HG03432 (cell line): ENCODE results near the gene HCN1.
A peak's percentile ranks its signal among the peaks of the same experiment; 100 is the strongest.
"Not testable (repeated sequence)": the region's sequence is repeated elsewhere in the genome, so short reads cannot be mapped to it uniquely, and the experiment has no call there.

Experiments
- ATAC-seq: cut with Tn5 transposase; IDR thresholded peaks from one replicate; pipeline ENCODE4 v1.9.1; 2021; ENCODE audit warnings: mild to moderate bottlenecking, moderate library complexity; ENCODE audit not compliant: unreplicated experiment

The HCN1 gene

DNA sequence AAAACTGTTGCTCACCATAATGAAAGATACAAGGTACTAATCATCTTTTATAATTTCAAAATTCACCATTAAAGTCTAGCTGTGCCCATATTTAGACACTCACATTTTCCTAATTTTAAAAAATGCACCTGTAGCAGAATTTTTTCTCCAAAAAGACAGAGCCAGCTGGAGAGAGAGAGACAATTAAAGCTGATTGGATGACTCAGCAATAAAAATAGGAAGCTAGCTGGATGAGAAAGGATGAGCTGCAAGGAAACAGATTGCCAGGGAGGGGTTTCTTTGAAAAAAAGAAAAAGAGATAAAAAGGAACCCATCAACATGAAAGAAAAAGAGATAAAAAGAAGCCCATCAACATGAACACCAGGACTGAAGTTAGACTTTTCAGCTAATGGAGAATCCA lies 73.8 kb downstream of the HCN1 start:
- ATAC-seq = no peak

DNA sequence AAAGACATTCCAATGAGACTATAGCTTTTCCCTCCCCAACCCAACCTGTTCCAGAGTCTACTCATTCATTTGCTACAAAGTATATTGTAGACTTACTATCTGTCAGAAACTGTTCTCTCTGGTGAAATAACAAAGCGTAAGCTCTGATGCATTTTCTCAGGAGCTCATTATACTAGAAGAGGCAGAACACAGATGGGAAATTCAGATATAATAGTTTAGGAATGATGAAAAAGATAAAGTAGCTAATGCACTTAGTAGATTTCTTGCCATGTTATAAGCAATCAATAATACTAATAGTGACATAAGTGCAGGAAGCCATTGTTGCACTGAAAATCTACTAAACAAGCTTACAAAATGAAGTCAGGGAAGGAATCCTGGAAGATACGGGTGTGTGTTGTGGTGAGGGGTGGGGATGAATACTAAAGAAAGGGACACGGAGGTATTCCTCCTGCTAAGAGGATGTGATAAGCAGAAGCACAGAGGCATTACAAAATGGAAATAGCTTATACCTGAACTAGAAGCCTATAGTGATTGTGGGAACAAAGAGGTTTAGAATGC lies 78.2 kb downstream of the HCN1 start:
- no peak for ATAC-seq

DNA sequence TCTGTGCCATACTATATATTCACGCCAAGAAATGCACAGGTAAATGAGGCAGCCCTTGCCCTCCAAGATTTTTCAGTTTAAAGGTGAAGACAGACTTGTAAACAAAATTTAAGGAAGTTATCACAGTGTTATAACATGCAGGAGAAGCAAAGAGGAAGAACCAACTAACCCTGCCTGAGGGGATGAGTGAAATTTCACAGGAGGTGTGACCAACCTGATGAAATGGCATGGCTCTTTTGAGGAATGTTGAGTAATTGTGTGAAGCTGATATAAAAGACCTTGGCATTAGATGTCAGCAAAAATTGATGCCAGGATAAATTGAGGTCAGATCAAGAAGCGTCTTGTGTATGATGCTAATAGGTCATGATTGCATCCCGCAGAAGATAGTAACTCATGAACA lies 86.5 kb downstream of the HCN1 start:
- no peak for ATAC-seq

DNA sequence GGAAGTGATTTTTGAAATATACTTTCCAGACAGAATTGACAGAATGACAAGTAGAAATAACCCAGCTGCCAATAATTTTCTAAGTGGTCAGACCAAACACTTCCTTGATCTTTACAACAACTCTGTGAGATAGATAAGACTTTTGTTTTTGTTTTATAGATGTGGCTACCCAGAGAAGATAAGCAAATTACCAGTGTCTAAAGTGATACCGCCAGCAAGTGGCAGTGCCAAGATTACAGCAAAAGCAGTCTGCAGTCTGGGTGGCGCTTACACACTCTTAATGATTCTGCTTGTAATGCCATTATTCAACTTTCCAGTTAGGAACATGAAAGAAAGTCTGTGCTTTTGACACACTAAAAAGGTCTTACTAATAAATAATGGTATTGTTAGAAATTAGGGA lies 92.1 kb downstream of the HCN1 start:
- ATAC-seq = no peak

DNA sequence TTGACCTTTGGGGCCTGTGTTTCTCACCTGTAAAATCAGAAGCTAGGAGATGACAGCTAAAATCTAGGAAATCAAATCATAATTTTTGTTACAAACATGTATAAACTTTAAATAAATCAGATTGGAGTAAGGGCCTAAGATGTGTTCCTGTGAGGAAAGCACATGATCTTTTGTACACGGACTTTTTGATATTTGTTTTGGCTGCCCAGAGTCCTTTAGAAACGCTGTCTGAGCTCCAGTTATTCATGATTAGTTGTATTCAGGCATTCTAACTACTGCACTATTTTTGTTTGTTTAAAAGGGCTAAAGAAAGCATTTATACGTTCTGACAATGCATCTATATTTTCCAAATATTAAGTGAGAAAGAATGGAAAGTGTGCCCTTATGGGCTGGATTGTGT lies 94.8 kb downstream of the HCN1 start:
- no peak for ATAC-seq

DNA sequence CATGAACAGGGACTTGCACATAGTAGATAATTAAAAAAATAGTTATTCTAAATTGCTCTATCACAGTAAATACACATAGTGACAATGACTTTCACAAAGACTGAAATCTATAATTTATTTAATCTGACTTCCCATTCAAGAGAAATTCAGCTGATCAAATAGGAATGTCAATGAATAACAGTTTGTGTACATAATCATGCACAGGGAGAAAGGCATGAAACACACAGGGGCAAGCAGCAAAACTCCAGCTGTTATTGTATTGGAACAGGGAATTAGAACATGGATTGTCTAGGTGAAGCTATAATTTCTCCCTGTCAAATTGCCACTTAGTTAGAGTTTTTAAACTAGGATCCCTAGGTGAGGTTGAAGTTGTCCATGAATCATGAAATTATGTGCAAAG lies 99.9 kb downstream of the HCN1 start:
- ATAC-seq = no peak

DNA sequence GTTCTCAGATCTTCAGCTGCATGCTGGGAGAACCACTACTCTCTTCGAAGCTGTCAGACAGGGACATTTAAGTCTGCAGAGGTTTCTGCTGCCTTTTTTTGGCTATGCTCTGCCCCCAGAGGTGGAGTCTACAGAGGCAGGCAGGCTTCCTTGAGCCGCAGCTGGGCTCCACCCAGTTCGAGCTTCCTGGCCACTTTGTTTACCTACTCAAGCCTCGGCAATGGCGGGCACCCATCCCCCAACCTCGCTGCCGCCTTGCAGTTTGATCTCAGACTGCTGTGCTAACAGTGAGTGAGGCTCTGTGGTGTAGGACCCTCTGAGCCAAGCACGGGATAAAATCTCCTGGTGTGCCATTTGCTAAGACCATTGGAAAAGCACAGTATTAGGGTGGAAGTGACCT lies 110.2 kb downstream of the HCN1 start:
- not testable (repeated sequence) for ATAC-seq

DNA sequence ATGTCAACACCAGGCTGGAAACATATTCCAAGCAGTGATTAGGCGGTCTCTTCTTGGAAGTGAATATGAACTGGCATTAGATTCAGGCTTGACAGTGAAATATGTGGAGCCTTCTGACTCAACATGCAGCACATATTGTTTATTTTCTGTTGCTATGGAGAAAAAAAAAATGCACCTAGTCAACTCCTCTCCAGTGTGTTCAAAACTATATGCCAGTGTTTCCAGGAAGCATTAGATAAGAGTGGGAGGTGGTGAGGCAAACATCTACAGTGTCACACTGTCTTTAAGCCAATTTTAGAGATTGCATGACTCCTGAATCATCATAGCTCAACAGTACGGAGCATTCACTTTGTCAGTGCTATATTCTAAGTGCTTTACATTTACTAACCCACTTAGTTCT lies 117.9 kb downstream of the HCN1 start:
- ATAC-seq = no peak

DNA sequence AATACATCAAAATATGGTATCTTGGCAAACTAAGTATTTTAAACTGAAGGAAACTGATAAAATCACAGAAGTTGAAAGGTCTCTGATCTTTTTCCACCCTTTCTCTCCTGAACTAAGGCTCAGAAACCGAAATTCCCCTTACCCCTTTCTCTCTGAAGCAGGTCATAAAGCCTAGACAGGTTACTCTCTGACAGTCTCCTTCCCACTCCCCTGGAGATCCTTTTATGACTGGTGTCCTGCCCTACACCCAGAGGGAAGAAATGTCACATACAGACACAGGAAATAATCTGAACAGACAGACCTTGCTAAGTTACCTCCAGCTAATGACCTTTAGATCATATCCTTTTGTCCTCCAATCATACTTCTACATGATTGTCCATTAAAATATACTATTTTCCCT lies 127.4 kb downstream of the HCN1 start:
- ATAC-seq = no peak

DNA sequence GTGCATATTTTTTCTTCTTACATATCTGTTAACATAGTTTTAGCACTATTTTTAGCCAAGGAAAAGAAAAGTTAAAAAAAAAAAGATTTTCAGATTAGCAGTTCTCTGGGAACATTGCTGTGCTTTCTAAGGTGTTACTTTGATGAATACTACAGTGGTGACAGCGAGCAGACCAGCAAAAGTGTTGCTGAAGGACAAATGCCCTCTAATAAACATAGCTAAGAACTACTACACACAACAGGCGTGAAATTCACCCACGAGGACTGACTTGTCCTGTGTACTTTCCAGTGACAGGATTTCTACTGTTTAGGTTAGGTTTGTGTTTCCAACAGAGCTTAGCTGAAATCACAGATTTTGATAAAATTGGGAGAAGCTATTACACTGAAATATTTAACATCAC lies 153.8 kb downstream of the HCN1 start:
- ATAC-seq = no peak

DNA sequence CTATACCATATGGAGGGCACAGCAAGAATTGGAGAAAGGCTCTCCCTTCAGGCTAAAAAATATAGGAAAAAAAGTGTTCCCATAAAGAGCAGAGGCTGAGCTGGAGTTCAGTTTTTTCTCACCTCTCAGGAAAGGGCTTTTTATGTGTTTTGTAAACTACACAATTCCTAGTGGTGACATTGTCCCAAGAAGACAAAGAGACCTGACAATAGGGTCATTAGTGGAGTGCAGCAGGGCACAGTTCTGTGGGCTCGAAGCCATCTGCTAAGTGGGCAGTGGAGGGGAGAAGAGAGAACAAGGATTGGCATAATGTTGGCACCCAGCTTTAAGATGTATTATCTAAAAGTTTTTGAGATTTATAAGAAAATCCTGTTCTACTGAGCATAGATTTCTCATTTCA lies 162.5 kb downstream of the HCN1 start:
- no peak for ATAC-seq

DNA sequence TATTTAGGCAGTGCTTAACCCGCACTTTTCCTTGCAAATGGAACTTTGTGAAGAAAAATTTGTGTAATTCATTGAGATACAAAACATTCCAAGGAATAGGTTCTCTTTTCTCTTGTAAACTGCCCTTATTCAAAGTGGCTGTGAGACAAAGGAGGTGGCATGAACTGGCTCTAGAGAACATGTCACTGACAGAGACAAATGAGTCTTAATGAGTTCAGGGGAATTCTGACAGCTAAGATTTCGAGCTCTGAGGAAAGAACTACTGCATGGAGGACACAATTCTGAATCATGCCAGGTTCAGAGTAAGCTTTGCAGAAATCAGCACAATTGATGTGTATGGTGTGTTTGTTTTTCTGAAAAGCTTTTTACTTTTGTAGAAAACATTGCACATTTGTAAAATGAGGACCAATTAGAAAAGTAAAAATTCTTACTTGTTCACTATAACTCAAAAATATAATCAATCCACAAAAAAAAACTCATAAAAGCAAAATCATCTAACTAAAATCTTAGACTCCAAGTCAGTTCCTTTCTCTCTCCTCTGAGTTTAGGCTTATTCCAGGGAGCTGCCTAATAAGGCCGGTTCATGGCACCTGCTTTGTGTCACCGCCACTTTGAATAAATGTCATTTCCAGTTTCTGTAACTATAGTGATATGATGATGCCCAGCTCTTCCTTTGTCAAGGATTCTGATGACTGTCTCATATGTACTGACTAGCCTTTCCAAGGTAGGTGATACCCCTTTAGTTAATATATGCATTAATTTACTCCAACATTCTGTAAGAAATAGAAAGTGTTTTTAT lies 163.2 kb downstream of the HCN1 start:
- ATAC-seq = no peak

DNA sequence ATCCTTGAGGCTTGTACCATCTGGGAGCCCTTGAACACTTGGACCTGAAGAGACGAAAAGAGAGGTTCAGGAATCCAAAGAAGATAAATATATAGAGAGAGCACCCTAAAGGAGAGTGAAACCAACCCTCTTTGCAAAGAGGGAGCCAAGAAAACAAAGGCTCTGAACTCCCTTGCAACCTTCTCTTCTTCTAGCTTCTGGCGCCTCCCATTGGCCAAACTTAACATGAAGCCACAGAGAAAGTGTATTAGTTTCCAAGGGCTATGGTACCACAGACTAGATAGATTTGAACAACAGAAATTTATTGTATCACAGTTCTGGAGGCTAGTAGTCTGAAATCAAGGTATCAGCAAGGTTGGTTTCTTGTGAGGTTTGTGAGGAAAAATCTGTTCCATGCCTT lies 175.1 kb downstream of the HCN1 start:
- ATAC-seq = peak; percentile 63

DNA sequence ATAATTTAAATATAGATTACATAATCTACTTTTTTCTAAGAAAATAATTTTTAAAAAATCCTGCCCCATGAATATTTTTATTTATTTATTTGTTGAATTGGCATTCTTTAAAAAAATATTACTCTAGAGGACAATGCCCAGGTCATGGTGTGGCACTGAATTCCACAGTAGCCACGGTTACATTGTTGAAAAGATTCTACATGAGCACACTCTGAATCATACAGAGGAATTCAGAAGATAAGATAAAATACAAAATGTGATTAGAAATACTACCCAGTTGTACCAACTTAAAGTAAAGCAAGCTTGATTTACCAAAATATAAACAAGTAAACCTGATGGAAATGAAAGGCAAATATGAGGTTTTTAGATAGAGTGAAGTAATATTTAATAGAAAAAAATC lies 183.7 kb downstream of the HCN1 start:
- ATAC-seq = no peak

DNA sequence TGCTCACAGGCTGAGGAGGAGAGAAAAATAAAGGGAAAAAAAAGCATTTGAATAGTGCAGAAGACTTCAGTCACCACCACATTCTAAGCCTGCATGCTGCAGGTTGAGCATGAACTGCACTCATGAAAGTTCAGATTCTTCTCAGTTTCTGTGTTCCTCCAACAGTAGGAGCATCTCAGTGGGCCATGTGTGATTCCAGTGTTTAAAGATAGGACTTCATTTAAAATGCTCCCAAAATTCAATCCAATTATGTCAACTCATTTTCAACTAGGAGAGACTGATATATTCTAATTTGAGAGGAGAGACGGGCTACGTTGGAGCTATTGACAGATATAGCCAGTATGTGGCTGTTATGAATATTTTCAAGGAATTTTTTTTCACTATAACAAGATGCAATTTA lies 186.8 kb downstream of the HCN1 start:
- no peak for ATAC-seq

DNA sequence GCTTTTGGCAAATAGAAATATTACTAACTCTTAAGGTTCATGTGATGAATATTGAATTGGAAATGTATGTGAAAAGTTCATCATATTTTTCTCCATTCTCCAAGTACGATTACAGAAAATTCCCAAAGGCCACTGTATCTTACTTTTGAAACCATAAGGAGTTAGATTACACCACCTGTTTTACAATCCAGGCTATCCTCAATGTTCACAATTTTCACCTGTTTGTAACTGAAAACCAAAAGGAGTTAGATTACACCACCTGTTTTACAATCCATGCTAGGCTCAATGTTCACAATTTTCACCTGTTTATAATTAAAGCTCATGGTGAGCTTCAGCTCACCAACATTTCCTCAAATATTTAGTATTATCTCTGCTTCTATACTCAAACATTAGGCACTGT lies 188.0 kb downstream of the HCN1 start:
- no peak for ATAC-seq

DNA sequence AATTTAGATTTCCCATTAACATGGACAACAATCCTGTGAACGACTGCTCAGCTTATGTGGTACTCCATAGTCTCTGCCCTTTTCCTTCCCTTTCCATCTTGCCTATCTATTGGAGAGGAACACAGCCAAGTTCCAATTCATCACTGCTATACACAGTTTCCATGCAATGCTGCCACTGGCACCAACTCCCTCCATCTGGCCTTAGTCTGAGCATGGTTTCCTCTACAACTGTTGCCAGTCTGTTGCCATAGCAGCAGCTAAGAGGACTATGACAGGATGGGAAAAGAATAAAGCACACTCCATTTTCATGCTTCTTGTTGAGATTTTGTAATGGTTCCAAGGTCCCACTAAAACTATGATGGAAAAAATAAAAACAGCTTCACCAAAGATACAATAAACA lies 189.0 kb downstream of the HCN1 start:
- no peak for ATAC-seq

DNA sequence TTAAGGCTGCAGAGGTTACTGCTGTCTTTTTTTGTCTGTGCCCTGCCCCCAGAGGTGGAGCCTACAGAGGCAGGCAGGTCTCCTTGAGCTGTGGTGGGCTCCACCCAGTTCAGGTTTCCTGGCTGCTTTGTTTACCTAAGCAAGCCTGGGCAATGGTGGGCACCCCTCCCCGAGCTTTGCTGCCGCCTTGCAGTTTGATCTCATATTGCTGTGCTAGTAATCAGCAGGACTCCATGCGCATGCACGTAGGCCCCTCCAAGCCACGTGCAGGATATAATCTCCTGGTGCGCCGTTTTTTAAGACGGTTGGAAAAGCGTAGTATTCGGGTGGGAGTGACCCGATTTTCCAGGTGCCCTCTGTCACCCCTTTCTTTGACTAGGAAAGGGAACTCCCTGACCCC lies 197.2 kb downstream of the HCN1 start:
- not testable (repeated sequence) for ATAC-seq

DNA sequence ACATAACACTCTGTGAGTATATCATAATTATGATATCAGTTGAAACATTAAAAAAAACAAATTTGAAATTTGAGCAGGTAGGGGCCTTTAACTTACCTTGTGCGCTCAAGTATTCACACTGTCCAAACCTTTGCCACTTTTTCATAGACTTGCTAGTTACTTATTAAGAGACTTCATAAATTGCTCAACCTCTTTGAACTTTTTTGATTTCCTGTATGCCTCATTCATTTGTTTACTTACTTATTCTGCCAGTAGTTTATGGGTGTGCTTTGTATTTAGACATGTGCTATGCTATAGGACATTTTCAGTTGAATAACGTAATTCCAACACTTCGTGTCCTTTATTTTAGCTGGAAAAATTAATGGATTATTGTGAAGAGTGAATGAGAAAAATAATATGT lies 204.8 kb downstream of the HCN1 start:
- no peak for ATAC-seq

DNA sequence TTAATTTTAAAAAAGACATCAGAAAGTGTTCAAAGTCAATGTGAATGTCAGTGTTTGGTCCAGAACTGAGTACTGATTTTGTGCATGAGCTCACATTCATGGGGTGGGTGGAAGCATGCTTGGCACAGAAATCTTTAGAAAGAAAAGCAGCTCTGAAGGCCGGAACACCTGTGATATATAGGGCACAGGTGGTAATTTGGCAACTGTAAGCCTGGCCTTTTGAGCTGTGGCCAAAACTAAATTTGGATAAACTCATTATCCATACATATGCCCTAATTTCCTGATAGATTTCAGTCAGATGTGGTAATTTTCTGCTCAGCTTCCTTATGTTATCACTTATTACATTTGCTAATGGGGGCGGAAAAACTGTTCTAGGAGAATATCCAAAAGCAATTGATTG lies 211.4 kb downstream of the HCN1 start:
- ATAC-seq = no peak

DNA sequence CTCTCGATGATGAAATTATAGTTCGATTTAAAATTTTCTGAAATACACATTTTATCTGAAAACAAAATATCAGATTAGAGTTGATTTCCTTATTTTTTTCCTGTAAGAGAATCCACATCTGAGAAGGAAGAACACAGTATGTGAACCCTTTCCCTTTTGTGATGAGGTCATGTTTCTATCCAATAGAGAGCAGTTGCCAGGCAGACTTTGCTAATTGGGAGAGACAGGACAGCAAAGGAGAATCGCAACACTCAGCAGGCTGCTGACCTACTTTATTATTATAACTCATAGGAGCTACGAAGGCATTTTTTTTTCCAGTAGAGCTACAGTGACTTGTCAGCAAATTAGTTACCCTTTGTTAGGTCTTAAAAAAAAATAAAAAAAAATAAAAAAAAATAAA lies 242.1 kb downstream of the HCN1 start:
- peak; percentile 97 for ATAC-seq

DNA sequence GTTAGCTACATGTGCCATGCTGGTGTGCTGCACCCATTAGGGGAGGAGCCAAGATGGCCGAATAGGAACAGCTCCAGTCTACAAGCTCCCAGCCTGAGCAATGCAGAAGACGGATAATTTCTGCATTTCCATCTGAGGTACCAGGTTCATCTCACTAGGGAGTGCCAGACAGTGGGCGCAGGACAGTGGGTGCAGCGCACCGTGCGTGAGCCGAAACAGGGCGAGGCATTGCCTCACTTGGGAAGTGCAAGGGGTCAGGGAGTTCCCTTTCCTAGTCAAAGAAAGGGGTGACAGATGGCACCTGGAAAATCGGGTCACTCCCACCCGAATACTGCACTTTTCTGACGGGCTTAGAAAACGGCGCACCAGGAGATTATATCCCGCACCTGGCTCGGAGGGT lies 251.3 kb downstream of the HCN1 start:
- not testable (repeated sequence) for ATAC-seq

DNA sequence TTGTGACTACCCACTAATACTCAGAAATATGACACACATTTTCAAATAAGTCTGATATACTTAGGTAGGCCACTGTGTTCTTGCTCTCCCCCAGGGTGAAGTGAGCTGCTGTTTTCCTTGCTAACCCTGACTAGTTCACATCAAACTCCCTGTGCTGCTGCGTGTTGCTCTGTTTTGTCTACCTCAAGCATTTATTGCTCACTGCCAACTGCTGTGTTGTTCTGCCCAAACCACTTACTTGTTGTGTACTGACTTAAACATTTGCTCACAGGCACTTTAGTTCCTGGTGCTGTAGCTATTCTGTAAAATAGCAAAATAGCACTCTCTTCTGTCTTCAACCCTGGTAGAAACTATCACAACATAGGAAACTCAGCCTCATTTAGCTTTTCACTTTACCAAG lies 255.7 kb downstream of the HCN1 start:
- ATAC-seq = no peak
